ENCODE measurements around the gene GSTM4. TPM values are rescaled to one million over a fixed set of nuclear protein-coding genes. Genes with fewer than 3 reads are reported as not detected.
"Not testable (repeated sequence)": the region's sequence is repeated elsewhere in the genome, so short reads cannot be mapped to it uniquely, and the experiment has no call there.

GSTM4 gene
- total RNA-seq, 1 experiment from 2014 or later, result 5.8 TPM

DNA sequence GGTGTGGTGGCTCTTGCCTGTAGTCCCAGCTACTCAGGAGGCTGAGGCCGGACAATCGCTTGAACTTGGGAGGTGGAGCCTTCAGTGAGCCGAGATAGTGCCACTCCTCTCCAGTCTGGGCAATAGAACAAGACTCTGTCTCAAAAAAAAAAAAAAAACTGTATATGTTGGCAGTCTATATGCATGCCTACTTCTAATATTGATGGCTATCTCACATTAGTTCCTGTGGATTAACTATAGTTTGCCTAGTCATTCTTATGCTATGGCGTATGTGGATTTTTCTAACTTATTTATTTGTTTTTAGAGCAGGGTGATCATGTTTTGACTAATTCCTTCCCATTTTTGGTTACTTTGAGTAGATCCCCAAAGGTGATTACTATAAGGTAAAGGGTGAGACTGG is 41.2 kb downstream of the GSTM4 start:
- H3K36me3 Mint-ChIP-seq (ENCODE audit: insufficient read depth, unreplicated experiment), result no peaks in the 10 kb centered on the region
- TF ChIP-seq, protein P1, sequence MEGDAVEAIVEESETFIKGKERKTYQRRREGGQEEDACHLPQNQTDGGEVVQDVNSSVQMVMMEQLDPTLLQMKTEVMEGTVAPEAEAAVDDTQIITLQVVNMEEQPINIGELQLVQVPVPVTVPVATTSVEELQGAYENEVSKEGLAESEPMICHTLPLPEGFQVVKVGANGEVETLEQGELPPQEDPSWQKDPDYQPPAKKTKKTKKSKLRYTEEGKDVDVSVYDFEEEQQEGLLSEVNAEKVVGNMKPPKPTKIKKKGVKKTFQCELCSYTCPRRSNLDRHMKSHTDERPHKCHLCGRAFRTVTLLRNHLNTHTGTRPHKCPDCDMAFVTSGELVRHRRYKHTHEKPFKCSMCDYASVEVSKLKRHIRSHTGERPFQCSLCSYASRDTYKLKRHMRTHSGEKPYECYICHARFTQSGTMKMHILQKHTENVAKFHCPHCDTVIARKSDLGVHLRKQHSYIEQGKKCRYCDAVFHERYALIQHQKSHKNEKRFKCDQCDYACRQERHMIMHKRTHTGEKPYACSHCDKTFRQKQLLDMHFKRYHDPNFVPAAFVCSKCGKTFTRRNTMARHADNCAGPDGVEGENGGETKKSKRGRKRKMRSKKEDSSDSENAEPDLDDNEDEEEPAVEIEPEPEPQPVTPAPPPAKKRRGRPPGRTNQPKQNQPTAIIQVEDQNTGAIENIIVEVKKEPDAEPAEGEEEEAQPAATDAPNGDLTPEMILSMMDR (IDR thresholded peaks at IDR 0.05; ENCODE audit: unreplicated experiment), result no peak
- POLR2A ChIA-PET, result no interaction called here
- CTCF ChIA-PET, result interaction anchor here (0.7 kb wide), 1 partner anchor 21 kb away, joined by 3 read pairs; no protein-coding TSS in a partner anchor
- intact Hi-C loops (cut with micrococcal nuclease), result no loop called here
- no peaks in the 10 kb centered on the region for H3K27me3 Mint-ChIP-seq (ENCODE audit: insufficient read depth, unreplicated experiment)
- no peaks in the 10 kb centered on the region for H3K9me3 Mint-ChIP-seq (ENCODE audit: unreplicated experiment)
- no peaks in the 10 kb centered on the region for H3K4me1 Mint-ChIP-seq (ENCODE audit: insufficient read depth, unreplicated experiment)
- DNase-seq (ENCODE audit: unreplicated experiment), result no peak
- H3K4me3 Mint-ChIP-seq (ENCODE audit: unreplicated experiment), result no peak overlapping the region
- BruUV-seq (replicated peaks), result no TSS peak
- H3K27ac Mint-ChIP-seq (ENCODE audit: low read depth, unreplicated experiment), result no peak overlapping the region

DNA sequence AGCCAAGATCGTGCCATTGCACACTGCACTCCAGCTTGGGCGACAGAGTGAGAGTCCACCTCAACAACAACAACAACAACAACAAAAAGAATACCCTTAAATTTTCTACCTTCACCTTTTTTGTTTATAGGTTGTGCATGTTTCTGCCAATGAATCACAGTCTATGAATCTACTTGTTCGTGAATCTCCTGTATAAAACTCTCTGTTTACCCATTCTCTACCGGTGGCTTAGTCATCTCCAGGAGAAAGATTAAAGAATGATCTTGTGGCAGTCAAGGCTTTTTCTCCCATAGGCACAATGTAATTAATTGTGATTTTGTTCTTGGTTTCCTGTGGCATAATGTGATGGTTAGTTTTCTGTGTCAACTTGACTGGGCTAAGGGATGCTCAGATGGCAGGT is 42.0 kb downstream of the GSTM4 start:
- not testable (repeated sequence) for H3K36me3 Mint-ChIP-seq (ENCODE audit: insufficient read depth, unreplicated experiment); BruUV-seq (replicated peaks)

GRCh38 chr1:109702940-109703339 is 47.0 kb downstream of the GSTM4 start:
- POLR2A ChIA-PET; H3K4me1 Mint-ChIP-seq (ENCODE audit: insufficient read depth, unreplicated experiment); CTCF ChIA-PET; BruUV-seq (replicated peaks); H3K27ac Mint-ChIP-seq (ENCODE audit: low read depth, unreplicated experiment); DNase-seq (ENCODE audit: unreplicated experiment); H3K4me3 Mint-ChIP-seq (ENCODE audit: unreplicated experiment); intact Hi-C loops (cut with micrococcal nuclease); H3K36me3 Mint-ChIP-seq (ENCODE audit: insufficient read depth, unreplicated experiment); H3K27me3 Mint-ChIP-seq (ENCODE audit: insufficient read depth, unreplicated experiment): not testable (repeated sequence)
- H3K9me3 Mint-ChIP-seq (ENCODE audit: unreplicated experiment), result peaks cover 13% of the 10 kb centered on the region

More for the DNA sequence above, 42.0 kb downstream of the GSTM4 start:
- CTCF ChIA-PET; H3K9me3 Mint-ChIP-seq (ENCODE audit: unreplicated experiment); POLR2A ChIA-PET; H3K4me1 Mint-ChIP-seq (ENCODE audit: insufficient read depth, unreplicated experiment); H3K27me3 Mint-ChIP-seq (ENCODE audit: insufficient read depth, unreplicated experiment); intact Hi-C loops (cut with micrococcal nuclease); H3K27ac Mint-ChIP-seq (ENCODE audit: low read depth, unreplicated experiment); H3K4me3 Mint-ChIP-seq (ENCODE audit: unreplicated experiment); DNase-seq (ENCODE audit: unreplicated experiment): not testable (repeated sequence)

DNA sequence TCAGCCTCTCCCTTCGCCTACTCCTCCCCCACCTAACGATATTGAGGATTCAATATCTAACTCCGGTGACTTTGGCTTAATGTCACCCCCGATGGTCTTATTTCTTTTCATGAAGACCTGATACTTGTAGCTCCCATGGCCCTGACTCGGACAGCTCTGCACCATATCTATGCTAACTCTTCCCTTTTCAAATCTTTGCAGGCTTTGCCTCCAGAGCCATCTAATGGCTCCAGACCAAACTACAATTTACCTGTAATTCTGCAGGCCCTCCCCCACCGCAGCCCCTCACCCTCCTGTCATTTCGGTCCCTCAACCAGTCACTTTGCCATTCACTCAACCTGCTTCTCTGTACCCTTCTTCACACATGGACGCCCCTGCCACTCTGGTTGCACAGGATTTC is 48.3 kb downstream of the GSTM4 start:
- peaks cover 26% of the 10 kb centered on the region for H3K9me3 Mint-ChIP-seq (ENCODE audit: unreplicated experiment)
- DNase-seq (ENCODE audit: unreplicated experiment), result no peak
- TF ChIP-seq, protein P1 (IDR thresholded peaks at IDR 0.05; ENCODE audit: unreplicated experiment), result no peak
- no peaks in the 10 kb centered on the region for H3K36me3 Mint-ChIP-seq (ENCODE audit: insufficient read depth, unreplicated experiment)
- H3K27me3 Mint-ChIP-seq (ENCODE audit: insufficient read depth, unreplicated experiment), result no peaks in the 10 kb centered on the region
- H3K4me1 Mint-ChIP-seq (ENCODE audit: insufficient read depth, unreplicated experiment), result no peaks in the 10 kb centered on the region
- intact Hi-C loops (cut with micrococcal nuclease), result no loop called here
- H3K4me3 Mint-ChIP-seq (ENCODE audit: unreplicated experiment), result no peak overlapping the region
- no peak overlapping the region for H3K27ac Mint-ChIP-seq (ENCODE audit: low read depth, unreplicated experiment)
- no TSS peak for BruUV-seq (replicated peaks)
- ChIA-PET POLR2A (no interaction called here), CTCF (no interaction called here)

GRCh38 chr1:109705411-109705810 is 49.5 kb downstream of the GSTM4 start:
- Mint-ChIP-seq H3K4me3 (ENCODE audit: unreplicated experiment) (no peak overlapping the region), H3K27me3 (ENCODE audit: insufficient read depth, unreplicated experiment) (no peaks in the 10 kb centered on the region), H3K9me3 (ENCODE audit: unreplicated experiment) (peaks cover 29% of the 10 kb centered on the region), H3K36me3 (ENCODE audit: insufficient read depth, unreplicated experiment) (no peaks in the 10 kb centered on the region), H3K4me1 (ENCODE audit: insufficient read depth, unreplicated experiment) (no peaks in the 10 kb centered on the region), H3K27ac (ENCODE audit: low read depth, unreplicated experiment) (no peak overlapping the region)
- TF ChIP-seq, protein P1 (IDR thresholded peaks at IDR 0.05; ENCODE audit: unreplicated experiment), result no peak
- no TSS peak for BruUV-seq (replicated peaks)
- intact Hi-C loops (cut with micrococcal nuclease), result no loop called here
- ChIA-PET CTCF (interaction anchor here (0.6 to 0.9 kb wide), 3 partner anchors 62 to 391 kb away, joined by 3 to 5 read pairs (median 3); no protein-coding TSS in a partner anchor), POLR2A (interaction anchor here (0.9 kb wide), 1 partner anchor 86 kb away, joined by 3 read pairs; the partner anchor contains the start of gene GNAT2)
- DNase-seq (ENCODE audit: unreplicated experiment), result no peak

GRCh38 chr1:109708949-109709348 is 53.0 kb downstream of the GSTM4 start:
- BruUV-seq (replicated peaks); H3K4me1 Mint-ChIP-seq (ENCODE audit: insufficient read depth, unreplicated experiment); POLR2A ChIA-PET; H3K27me3 Mint-ChIP-seq (ENCODE audit: insufficient read depth, unreplicated experiment); intact Hi-C loops (cut with micrococcal nuclease); H3K4me3 Mint-ChIP-seq (ENCODE audit: unreplicated experiment); H3K27ac Mint-ChIP-seq (ENCODE audit: low read depth, unreplicated experiment); H3K36me3 Mint-ChIP-seq (ENCODE audit: insufficient read depth, unreplicated experiment); DNase-seq (ENCODE audit: unreplicated experiment): not testable (repeated sequence)
- CTCF ChIA-PET, result interaction anchor here (0.7 kb wide), 1 partner anchor 38 kb away, joined by 5 read pairs; no protein-coding TSS in a partner anchor
- peaks cover 27% of the 10 kb centered on the region for H3K9me3 Mint-ChIP-seq (ENCODE audit: unreplicated experiment)

DNA sequence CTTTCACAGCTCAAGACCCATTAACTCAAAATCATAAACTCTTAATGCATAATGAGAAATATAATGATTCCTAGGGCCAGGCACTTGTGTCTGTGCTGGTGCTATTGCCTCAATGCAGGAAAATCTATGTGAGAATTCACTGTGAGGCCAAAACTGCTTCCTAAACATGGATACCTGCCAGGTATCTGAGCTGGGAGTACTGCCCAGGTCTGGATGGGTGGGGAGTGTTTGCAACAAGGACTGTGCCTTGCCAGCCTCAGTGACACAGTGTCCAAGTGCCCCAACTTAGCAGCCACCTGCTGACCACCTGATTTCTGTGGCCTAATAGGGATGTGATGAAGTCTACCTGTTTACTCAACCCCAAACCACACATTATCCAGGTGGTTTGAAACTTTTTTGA is 53.9 kb downstream of the GSTM4 start:
- BruUV-seq (replicated peaks); intact Hi-C loops (cut with micrococcal nuclease); H3K4me3 Mint-ChIP-seq (ENCODE audit: unreplicated experiment); H3K27me3 Mint-ChIP-seq (ENCODE audit: insufficient read depth, unreplicated experiment); H3K36me3 Mint-ChIP-seq (ENCODE audit: insufficient read depth, unreplicated experiment); H3K4me1 Mint-ChIP-seq (ENCODE audit: insufficient read depth, unreplicated experiment); DNase-seq (ENCODE audit: unreplicated experiment); H3K27ac Mint-ChIP-seq (ENCODE audit: low read depth, unreplicated experiment); POLR2A ChIA-PET: not testable (repeated sequence)
- CTCF ChIA-PET, result interaction anchor here (0.7 kb wide), 1 partner anchor 39 kb away, joined by 5 read pairs; no protein-coding TSS in a partner anchor
- H3K9me3 Mint-ChIP-seq (ENCODE audit: unreplicated experiment), result peaks cover 18% of the 10 kb centered on the region

Measured in MCF 10A (cell line).